HUES6 (cell line): Measurements from ENCODE around the gene IFNL4.

Experiments used
- H3K27ac ChIP-seq: 2 replicates; pipeline ENCODE4 v1.7.0; 2013; ENCODE audit warnings: low read depth, mild to moderate bottlenecking, low read length, inconsistent platforms
- H3K27me3 ChIP-seq: 2 replicates; pipeline ENCODE4 v1.6.1; 2013; ENCODE audit warnings: low read length; ENCODE audit not compliant: control insufficient read depth, insufficient read depth
- H3K36me3 ChIP-seq: 2 replicates; pipeline ENCODE4 v1.6.1; 2013; ENCODE audit warnings: low read length; ENCODE audit not compliant: control insufficient read depth, insufficient read depth
- H3K4me1 ChIP-seq: 2 replicates; pipeline ENCODE4 v1.6.1; 2013; ENCODE audit warnings: low read length; ENCODE audit not compliant: control insufficient read depth, insufficient read depth
- H3K4me3 ChIP-seq: 2 replicates; pipeline ENCODE4 v1.5.1; 2013; ENCODE audit warnings: low read depth, low read length
- H3K9ac ChIP-seq: one replicate; pipeline ENCODE4 v1.6.1; 2013; ENCODE audit warnings: mild to moderate bottlenecking, low read length
- H3K9me3 ChIP-seq: 2 replicates; pipeline ENCODE4 v1.6.1; 2013; ENCODE audit warnings: low read depth, low read length; ENCODE audit not compliant: control insufficient read depth, insufficient read depth

The IFNL4 gene

GRCh38 chr19:39203372-39204341 lies 45.0 kb downstream of the IFNL4 start, which contains the start of gene SYCN:
TSS of gene SYCN (minus strand) at chr19:39204263. CDS start at chr19:39204254, 9 bp downstream.
- Histone ChIP-seq H3K9me3 (no peaks in the 10 kb centered on the region), H3K27ac (no peak within 1 kb of the TSS), H3K9ac (no peak within 1 kb of the TSS), H3K27me3 (peaks cover 69% of the 10 kb centered on the region), H3K4me1 (peaks cover 5% of the 10 kb centered on the region; the same call in 1 of the 2 replicates), H3K36me3 (no peaks in the 10 kb centered on the region), H3K4me3 (peak within 1 kb of the TSS; percentile 42)

- Histone ChIP-seq H3K27ac (no peak overlapping the region), H3K36me3 (no peaks in the 10 kb centered on the region), H3K9me3 (no peaks in the 10 kb centered on the region), H3K27me3 (peaks cover 70% of the 10 kb centered on the region), H3K4me1 (peaks cover 5% of the 10 kb centered on the region; the same call in 1 of the 2 replicates), H3K9ac (no peak overlapping the region), H3K4me3 (no peak overlapping the region)
Measured at GRCh38 chr19:39202998-39203355, 45.7 kb downstream of the IFNL4 start.

- no peak overlapping the region for H3K9ac ChIP-seq
- no peaks in the 10 kb centered on the region for H3K36me3 ChIP-seq
- no peaks in the 10 kb centered on the region for H3K9me3 ChIP-seq
- H3K4me1 ChIP-seq = peaks cover 12% of the 10 kb centered on the region
- H3K27me3 ChIP-seq = peaks cover 87% of the 10 kb centered on the region
- no peak overlapping the region for H3K27ac ChIP-seq
- no peak overlapping the region for H3K4me3 ChIP-seq
Measured at GRCh38 chr19:39200803-39201115, 47.9 kb downstream of the IFNL4 start.

- no peaks in the 10 kb centered on the region for H3K9me3 ChIP-seq
- H3K4me1 ChIP-seq = peaks cover 12% of the 10 kb centered on the region
- H3K27me3 ChIP-seq = peaks cover 89% of the 10 kb centered on the region
- no peaks in the 10 kb centered on the region for H3K36me3 ChIP-seq
- no peak overlapping the region for H3K4me3 ChIP-seq
- H3K9ac ChIP-seq = no peak overlapping the region
- H3K27ac ChIP-seq = no peak overlapping the region
Measured at GRCh38 chr19:39200066-39200802, 48.4 kb downstream of the IFNL4 start.

GRCh38 chr19:39199025-39199424 lies 49.6 kb downstream of the IFNL4 start:
- Histone ChIP-seq H3K9me3 (no peaks in the 10 kb centered on the region), H3K27me3 (peaks cover 82% of the 10 kb centered on the region), H3K4me1 (peaks cover 12% of the 10 kb centered on the region), H3K36me3 (no peaks in the 10 kb centered on the region), H3K4me3 (no peak overlapping the region), H3K9ac (no peak overlapping the region), H3K27ac (no peak overlapping the region)

- Histone ChIP-seq H3K27me3 (peaks cover 70% of the 10 kb centered on the region), H3K4me1 (peaks cover 12% of the 10 kb centered on the region), H3K27ac (no peak overlapping the region), H3K36me3 (no peaks in the 10 kb centered on the region), H3K9ac (no peak overlapping the region), H3K4me3 (no peak overlapping the region), H3K9me3 (no peaks in the 10 kb centered on the region)
Measured at GRCh38 chr19:39197808-39198207, 50.8 kb downstream of the IFNL4 start.

- H3K9ac ChIP-seq = no peak within 1 kb of the TSS
- H3K27ac ChIP-seq = no peak within 1 kb of the TSS
- no peaks in the 10 kb centered on the region for H3K9me3 ChIP-seq
- no peaks in the 10 kb centered on the region for H3K36me3 ChIP-seq
- H3K4me1 ChIP-seq = peaks cover 12% of the 10 kb centered on the region
- H3K27me3 ChIP-seq = peaks cover 65% of the 10 kb centered on the region
- peak within 1 kb of the TSS; percentile 60 for H3K4me3 ChIP-seq
Measured at GRCh38 chr19:39196860-39197562, 51.6 kb downstream of the IFNL4 start, which contains the start of gene NCCRP1. TSS of gene NCCRP1 (plus strand) at chr19:39196964. CDS start at chr19:39196983, 19 bp downstream.

- H3K9ac ChIP-seq = no peak overlapping the region
- H3K36me3 ChIP-seq = no peaks in the 10 kb centered on the region
- peak overlapping the region; percentile 60; the same call in 1 of the 2 replicates for H3K4me3 ChIP-seq
- no peaks in the 10 kb centered on the region for H3K9me3 ChIP-seq
- H3K27ac ChIP-seq = no peak overlapping the region
- H3K4me1 ChIP-seq = peaks cover 12% of the 10 kb centered on the region
- H3K27me3 ChIP-seq = peaks cover 62% of the 10 kb centered on the region
Measured at GRCh38 chr19:39196320-39196719, 52.3 kb downstream of the IFNL4 start.
